DND-41 (cell line): ENCODE data around the gene TRIM21.
"Not testable (repeated sequence)": the region's sequence is repeated elsewhere in the genome, so short reads cannot be mapped to it uniquely, and the experiment has no call there.

Source experiments
- ATAC-seq: fragments of 200-7000 bp; cut with Tn5 transposase; 3 replicates; pipeline ENCODE4 v1.9.1; 2021; ENCODE audit warnings: low read depth; ENCODE audit not compliant: insufficient read depth
- DNase-seq: peaks from one replicate; pipeline ENCODE4 v3.0.0-alpha.2; 2020
- H2AFZ ChIP-seq: 2 replicates; pipeline ENCODE4 v1.6.0; 2012; ENCODE audit warnings: low read depth, low read length
- H3K27ac ChIP-seq: 2 replicates; pipeline ENCODE4 v1.5.1; 2012; ENCODE audit warnings: low read length, inconsistent platforms
- H3K27me3 ChIP-seq: fragments of 200-600 bp; sonication (generic); 2 replicates; pipeline ENCODE4 v1.6.0; 2012; ENCODE audit warnings: low read length, mild to moderate bottlenecking, inconsistent platforms; ENCODE audit not compliant: insufficient read depth, poor library complexity
- H3K36me3 ChIP-seq: 2 replicates; pipeline ENCODE4 v1.5.1; 2012; ENCODE audit warnings: low read length, inconsistent platforms; ENCODE audit not compliant: insufficient read depth
- H3K4me1 ChIP-seq: 2 replicates; pipeline ENCODE4 v1.5.1; 2012; ENCODE audit warnings: mild to moderate bottlenecking, low read length; ENCODE audit not compliant: insufficient read depth
- H3K4me2 ChIP-seq: 2 replicates; pipeline ENCODE4 v1.6.0; 2012; ENCODE audit warnings: mild to moderate bottlenecking, moderate library complexity, low read length, inconsistent platforms; ENCODE audit not compliant: insufficient read depth
- H3K4me3 ChIP-seq, 2 experiments: fragments of 200-600 bp in 1 of 2; shearing (Covaris generic) in 1 of 2; 2 replicates each; pipeline ENCODE4 v1.5.1; 2012 to 2016; ENCODE audit warnings: inconsistent platforms in 2 of 2, low read length in 2 of 2, mild to moderate bottlenecking in 2 of 2, low read depth in 1 of 2, moderate library complexity in 1 of 2
- H3K79me2 ChIP-seq: 2 replicates; pipeline ENCODE4 v1.6.0; 2012; ENCODE audit warnings: low read length, inconsistent platforms; ENCODE audit not compliant: insufficient read depth
- H3K9ac ChIP-seq: 2 replicates; pipeline ENCODE4 v1.6.0; 2012; ENCODE audit warnings: low read depth, mild to moderate bottlenecking, inconsistent platforms, low read length, moderate library complexity
- H3K9me3 ChIP-seq: 2 replicates; pipeline ENCODE4 v1.5.1; 2012; ENCODE audit warnings: low read length, moderate library complexity, mild to moderate bottlenecking, inconsistent platforms; ENCODE audit not compliant: insufficient read depth, severe bottlenecking
- H4K20me1 ChIP-seq: 2 replicates; pipeline ENCODE4 v1.6.0; 2012; ENCODE audit warnings: low read length; ENCODE audit not compliant: insufficient read depth
- EZH2 ChIP-seq: IDR thresholded peaks from 3 replicates; pipeline ENCODE4 v1.6.1; 2012; ENCODE audit warnings: borderline replicate concordance, low read depth, mild to moderate bottlenecking, moderate library complexity, low read length, inconsistent platforms; ENCODE audit not compliant: severe bottlenecking
- TF ChIP-seq, protein P1 (sequence below): IDR thresholded peaks from 2 replicates; pipeline ENCODE4 v1.5.1; 2012; ENCODE audit warnings: borderline replicate concordance, low read length, moderate library complexity, mild to moderate bottlenecking; ENCODE audit not compliant: poor library complexity, severe bottlenecking; ENCODE audit errors: extremely low read depth

The TRIM21 gene

GRCh38 chr11:4368286-4368685, 25.2 kb downstream of the TRIM21 start, which contains the start of gene OR52B4:
Gene OR52B4, minus strand, starts transcription at chr11:4368386. Its CDS starts 91 bp downstream, at chr11:4368295.
- Histone ChIP-seq H3K27ac (no peak within 1 kb of the TSS), H3K27me3 (peaks cover 17% of the 10 kb centered on the region), H4K20me1 (no peaks in the 10 kb centered on the region), H3K4me3 (no peak within 1 kb of the TSS), H3K4me2 (no peak within 1 kb of the TSS), H3K4me1 (no peaks in the 10 kb centered on the region), H3K36me3 (no peaks in the 10 kb centered on the region), H3K79me2 (no peaks in the 10 kb centered on the region), H3K9me3 (no peaks in the 10 kb centered on the region), H3K9ac (no peak within 1 kb of the TSS), H2AFZ (no peak within 1 kb of the TSS)
- DNase-seq (no peak), ATAC-seq (no peak)
- TF ChIP-seq, protein P1, sequence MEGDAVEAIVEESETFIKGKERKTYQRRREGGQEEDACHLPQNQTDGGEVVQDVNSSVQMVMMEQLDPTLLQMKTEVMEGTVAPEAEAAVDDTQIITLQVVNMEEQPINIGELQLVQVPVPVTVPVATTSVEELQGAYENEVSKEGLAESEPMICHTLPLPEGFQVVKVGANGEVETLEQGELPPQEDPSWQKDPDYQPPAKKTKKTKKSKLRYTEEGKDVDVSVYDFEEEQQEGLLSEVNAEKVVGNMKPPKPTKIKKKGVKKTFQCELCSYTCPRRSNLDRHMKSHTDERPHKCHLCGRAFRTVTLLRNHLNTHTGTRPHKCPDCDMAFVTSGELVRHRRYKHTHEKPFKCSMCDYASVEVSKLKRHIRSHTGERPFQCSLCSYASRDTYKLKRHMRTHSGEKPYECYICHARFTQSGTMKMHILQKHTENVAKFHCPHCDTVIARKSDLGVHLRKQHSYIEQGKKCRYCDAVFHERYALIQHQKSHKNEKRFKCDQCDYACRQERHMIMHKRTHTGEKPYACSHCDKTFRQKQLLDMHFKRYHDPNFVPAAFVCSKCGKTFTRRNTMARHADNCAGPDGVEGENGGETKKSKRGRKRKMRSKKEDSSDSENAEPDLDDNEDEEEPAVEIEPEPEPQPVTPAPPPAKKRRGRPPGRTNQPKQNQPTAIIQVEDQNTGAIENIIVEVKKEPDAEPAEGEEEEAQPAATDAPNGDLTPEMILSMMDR: no peak
- no peak for TF ChIP-seq EZH2

DNA sequence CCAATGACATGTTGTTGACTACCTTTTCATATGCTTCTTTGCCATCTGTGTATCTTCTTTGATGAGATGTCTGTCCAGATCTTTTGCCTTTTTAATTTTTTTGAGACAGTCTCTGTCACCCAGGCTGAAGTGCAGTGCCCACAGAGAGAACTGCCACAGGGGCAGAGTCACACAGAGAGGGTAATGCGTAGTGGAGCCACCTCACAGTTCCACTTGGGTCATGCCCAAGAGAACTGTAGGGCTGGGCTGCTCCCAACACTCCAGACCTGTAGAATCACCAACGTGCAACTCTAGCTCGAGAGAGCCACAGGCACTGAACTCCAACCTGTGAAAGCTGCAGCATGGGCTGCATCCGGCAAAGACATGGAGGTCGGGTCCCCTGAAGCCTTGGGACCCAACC, 45.4 kb downstream of the TRIM21 start:
- not testable (repeated sequence) for DNase-seq, H3K27ac ChIP-seq, H3K79me2 ChIP-seq, H3K27me3 ChIP-seq, H3K4me3 ChIP-seq, H3K4me2 ChIP-seq, H4K20me1 ChIP-seq, H3K9ac ChIP-seq, ATAC-seq, H3K9me3 ChIP-seq, H3K36me3 ChIP-seq, H2AFZ ChIP-seq, H3K4me1 ChIP-seq

- not testable (repeated sequence) for H3K27ac ChIP-seq, H2AFZ ChIP-seq, H4K20me1 ChIP-seq, DNase-seq, H3K9ac ChIP-seq, H3K4me2 ChIP-seq, H3K4me1 ChIP-seq, H3K36me3 ChIP-seq, H3K27me3 ChIP-seq, ATAC-seq, H3K9me3 ChIP-seq, H3K4me3 ChIP-seq, H3K79me2 ChIP-seq
These were observed 48.1 kb downstream of the TRIM21 start for GRCh38 chr11:4345366-4345765.
